GM10266 (cell line): Measurements from ENCODE around the gene TNFRSF1A.

ENCODE experiments used
- DNase-seq: peaks from one replicate; pipeline ENCODE4 v3.0.0; 2012; ENCODE audit errors: extremely low spot score
- CTCF ChIP-seq: IDR thresholded peaks from 2 replicates; pipeline ENCODE4 v1.5.1; 2012; ENCODE audit warnings: mild to moderate bottlenecking, low read depth; ENCODE audit not compliant: control insufficient read depth, insufficient read depth; ENCODE audit errors: missing control alignments

The TNFRSF1A gene

DNA sequence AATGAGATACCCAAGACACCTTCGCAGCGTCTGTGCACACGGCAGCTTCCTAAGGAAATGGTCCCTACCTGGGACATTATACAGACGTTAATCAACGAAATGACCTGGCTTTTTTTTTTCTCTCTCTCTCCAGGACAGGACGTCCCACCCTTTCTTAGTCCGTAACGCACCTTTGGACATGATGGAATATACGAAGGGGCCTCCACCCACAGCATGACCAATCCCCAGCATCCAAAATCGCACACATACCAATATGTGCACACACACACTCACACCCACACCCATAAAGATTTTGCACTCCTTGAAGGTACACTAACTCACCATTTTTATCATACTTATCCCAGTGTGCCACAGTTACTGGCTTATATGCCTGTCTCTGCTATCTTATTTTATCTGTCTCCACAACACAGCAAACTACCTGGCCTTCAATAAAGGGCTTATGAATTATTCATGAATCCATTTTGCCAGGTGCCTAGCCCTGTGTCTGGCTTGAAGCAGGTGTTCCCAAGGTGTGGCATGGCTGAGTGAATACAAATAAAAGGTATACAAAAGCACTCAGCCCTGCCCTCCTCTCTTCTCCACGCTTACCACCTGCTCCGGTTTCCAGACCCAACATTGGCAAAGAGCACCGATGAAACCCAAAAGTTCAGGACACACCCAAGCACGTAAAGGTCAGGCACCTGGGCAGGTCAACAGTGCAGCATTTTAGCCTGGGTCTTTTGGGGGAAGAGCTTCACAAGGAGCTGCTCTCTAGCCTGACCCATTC is 31.3 kb upstream of the TNFRSF1A start:
- DNase-seq = no peak
- TF ChIP-seq CTCF = no peak

DNA sequence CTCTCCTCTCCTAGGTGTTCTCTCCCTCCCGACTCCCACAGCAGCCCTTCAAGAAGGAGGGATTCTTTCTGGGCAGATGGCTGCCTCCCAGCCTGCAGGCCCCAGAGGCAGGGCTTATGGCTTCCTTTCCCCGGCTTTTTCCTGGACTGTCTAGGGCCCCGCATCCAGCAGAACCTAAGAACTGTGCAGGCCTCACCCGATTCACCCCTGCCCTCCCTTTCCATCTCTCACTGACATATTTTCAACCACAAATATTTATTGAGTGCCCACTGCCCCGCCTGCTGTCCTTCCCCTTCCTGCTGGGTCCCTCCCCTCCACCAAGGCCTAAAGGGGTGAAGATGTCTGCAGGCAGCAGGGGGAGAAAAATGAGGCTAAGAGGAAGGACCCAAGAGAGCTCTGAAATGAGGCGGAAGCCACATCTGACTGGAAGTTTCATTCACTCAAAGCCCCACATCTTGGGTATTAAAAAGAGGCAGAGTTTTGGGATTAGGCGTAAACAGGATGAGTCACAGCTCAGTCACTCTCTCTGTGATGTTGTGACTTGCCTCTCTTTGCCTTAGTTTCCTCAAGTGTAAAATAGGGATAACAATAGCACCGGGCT is 30.6 kb upstream of the TNFRSF1A start:
- no peak for DNase-seq
- TF ChIP-seq CTCF = no peak

GRCh38 chr12:6370994-6371754 is 29.3 kb upstream of the TNFRSF1A start:
- DNase-seq = no peak
- TF ChIP-seq CTCF = no peak

- no peak for TF ChIP-seq CTCF
- DNase-seq = no peak
These were observed 28.7 kb upstream of the TNFRSF1A start for GRCh38 chr12:6370576-6370935.

GRCh38 chr12:6369916-6370575 is 28.2 kb upstream of the TNFRSF1A start:
- TF ChIP-seq CTCF = no peak
- DNase-seq = no peak

DNA sequence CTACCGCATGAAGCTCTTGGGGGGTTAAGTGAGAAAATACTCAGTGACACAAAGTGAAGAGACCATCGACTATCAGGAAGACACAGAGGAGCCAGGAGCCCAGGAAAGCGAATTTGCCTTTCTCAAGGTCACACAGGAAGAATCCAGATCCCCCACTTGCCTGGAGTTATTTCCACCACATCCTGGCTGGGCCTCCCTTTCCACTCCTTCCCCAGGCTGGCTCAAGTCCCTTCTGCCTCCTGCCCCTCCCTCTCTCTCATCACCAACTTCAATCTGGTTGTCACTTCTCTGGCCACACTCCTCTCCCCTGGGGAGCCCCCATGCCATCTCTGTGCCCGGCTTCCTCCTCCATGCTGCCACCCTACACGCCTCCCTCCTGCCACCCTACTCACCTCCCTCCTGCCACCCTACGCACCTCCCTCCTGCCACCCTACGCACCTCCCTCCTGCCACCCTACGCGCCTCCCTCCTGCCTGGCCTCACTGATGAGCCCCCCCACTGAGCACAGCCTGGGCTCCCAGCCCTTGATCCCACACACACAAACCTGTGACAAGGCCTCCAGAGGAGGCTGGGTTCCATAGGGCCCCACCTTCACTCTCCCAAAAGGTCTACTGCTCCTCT is 27.1 kb upstream of the TNFRSF1A start:
- no peak for TF ChIP-seq CTCF
- DNase-seq = no peak
